Loucy (cell line): ENCODE measurements around the gene ITSN2.

Source experiments
- H2AFZ ChIP-seq: fragments of 200-600 bp; sonication (generic); 2 replicates; pipeline ENCODE4 v1.6.0; 2016; ENCODE audit warnings: antibody characterized with exemption, mild to moderate bottlenecking, low read length, moderate library complexity
- H3F3A ChIP-seq: fragments of 200-600 bp; 2 replicates; pipeline ENCODE4 v1.6.0; 2016; ENCODE audit warnings: antibody characterized with exemption, low read depth, mild to moderate bottlenecking
- H3K27me3 ChIP-seq: fragments of 200-600 bp; sonication (generic); 2 replicates; pipeline ENCODE4 v1.6.1; 2014; ENCODE audit warnings: low read length, mild to moderate bottlenecking; ENCODE audit not compliant: insufficient read depth, poor library complexity, severe bottlenecking
- H3K36me3 ChIP-seq: fragments of 200-600 bp; sonication (generic); 2 replicates; pipeline ENCODE4 v1.6.1; 2016; ENCODE audit warnings: low read length; ENCODE audit not compliant: insufficient read depth
- H3K4me1 ChIP-seq: fragments of 200-600 bp; sonication (generic); 2 replicates; pipeline ENCODE4 v1.5.1; 2014; ENCODE audit warnings: low read length, mild to moderate bottlenecking; ENCODE audit not compliant: insufficient read depth, poor library complexity, severe bottlenecking
- H3K4me2 ChIP-seq: fragments of 200-600 bp; sonication (generic); 2 replicates; pipeline ENCODE4 v1.6.0; 2014; ENCODE audit warnings: antibody characterized with exemption, low read length, low read depth, mild to moderate bottlenecking; ENCODE audit not compliant: poor library complexity, severe bottlenecking
- H3K4me3 ChIP-seq: fragments of 200-600 bp; sonication (generic); 2 replicates; pipeline ENCODE4 v1.5.1; 2014; ENCODE audit warnings: low read length, mild to moderate bottlenecking, mixed read lengths; ENCODE audit not compliant: poor library complexity, severe bottlenecking
- H3K79me2 ChIP-seq: fragments of 200-600 bp; sonication (generic); 2 replicates; pipeline ENCODE4 v1.6.1; 2014; ENCODE audit warnings: low read length; ENCODE audit not compliant: insufficient read depth
- H3K9ac ChIP-seq: fragments of 200-600 bp; sonication (generic); 2 replicates; pipeline ENCODE4 v1.6.0; 2014; ENCODE audit warnings: mild to moderate bottlenecking, low read depth, low read length, moderate library complexity; ENCODE audit not compliant: poor library complexity, severe bottlenecking
- H3K9me2 ChIP-seq: fragments of 200-600 bp; sonication (generic); replicated peaks from 2 replicates; pipeline ENCODE4 v1.6.1; 2016; ENCODE audit warnings: low read depth, low read length, mixed read lengths
- H3K9me3 ChIP-seq: fragments of 200-600 bp; sonication (generic); 2 replicates; pipeline ENCODE4 v1.6.1; 2014; ENCODE audit warnings: mild to moderate bottlenecking, antibody characterized with exemption, low read length, low read depth; ENCODE audit not compliant: insufficient read depth
- H4K20me1 ChIP-seq: fragments of 200-600 bp; sonication (generic); 2 replicates; pipeline ENCODE4 v1.6.0; 2014; ENCODE audit warnings: antibody characterized with exemption, low read length, mild to moderate bottlenecking; ENCODE audit not compliant: insufficient read depth, poor library complexity, severe bottlenecking
- CTCF ChIP-seq: fragments of 200-600 bp; sonication (generic); conservative IDR thresholded peaks from 2 replicates; pipeline ENCODE4 v1.5.1; 2014; ENCODE audit warnings: mild to moderate bottlenecking, antibody characterized with exemption, low read length
- EZH2phosphoT487 ChIP-seq: fragments of 200-600 bp; IDR thresholded peaks from 2 replicates; pipeline ENCODE4 v1.6.1; 2018; ENCODE audit warnings: antibody characterized with exemption, mild to moderate bottlenecking, moderate library complexity, borderline replicate concordance

ITSN2 gene

DNA sequence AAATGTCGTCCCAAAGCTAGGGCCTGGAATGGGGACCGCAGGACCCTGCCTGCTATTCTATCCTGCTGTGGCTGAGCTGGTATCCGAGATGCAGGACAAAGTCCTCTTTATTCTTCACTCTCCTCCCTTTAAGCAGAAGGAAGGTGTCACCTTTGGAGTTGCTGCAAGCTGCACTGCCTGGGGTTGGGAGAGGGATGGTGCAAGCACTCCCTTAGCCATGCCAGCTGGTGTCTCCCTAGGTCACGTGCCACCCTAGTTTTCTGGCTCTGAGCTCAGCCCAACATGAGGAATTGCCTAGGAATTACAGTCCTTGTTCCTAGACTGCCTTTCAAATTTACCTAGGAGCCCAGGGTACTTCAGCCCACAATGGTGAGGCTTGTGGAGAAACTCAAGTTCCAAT lies 206.9 kb downstream of the ITSN2 start:
- Histone ChIP-seq H3K9me3 (no peaks in the 10 kb centered on the region), H3K27me3 (no peaks in the 10 kb centered on the region), H2AFZ (no peak overlapping the region), H3K4me1 (no peaks in the 10 kb centered on the region), H3K4me3 (no peak overlapping the region), H3K4me2 (no peak overlapping the region), H3F3A (no peaks in the 10 kb centered on the region), H3K9ac (no peak overlapping the region), H3K79me2 (no peaks in the 10 kb centered on the region), H4K20me1 (no peaks in the 10 kb centered on the region), H3K9me2 (no peaks in the 10 kb centered on the region), H3K36me3 (no peaks in the 10 kb centered on the region)
- no peak for TF ChIP-seq EZH2phosphoT487
- TF ChIP-seq CTCF: no peak
